ENCODE results near the gene KLK13. TPM values are rescaled to one million over a fixed set of nuclear protein-coding genes. Genes with fewer than 3 reads are reported as not detected.

The KLK13 gene
- total and polyA plus RNA-seq, 2 of the 13 experiments (the other 11 are each of a cell fraction or from before 2014, with no cell fraction given): 0.09 TPM; not detected in 1

DNA sequence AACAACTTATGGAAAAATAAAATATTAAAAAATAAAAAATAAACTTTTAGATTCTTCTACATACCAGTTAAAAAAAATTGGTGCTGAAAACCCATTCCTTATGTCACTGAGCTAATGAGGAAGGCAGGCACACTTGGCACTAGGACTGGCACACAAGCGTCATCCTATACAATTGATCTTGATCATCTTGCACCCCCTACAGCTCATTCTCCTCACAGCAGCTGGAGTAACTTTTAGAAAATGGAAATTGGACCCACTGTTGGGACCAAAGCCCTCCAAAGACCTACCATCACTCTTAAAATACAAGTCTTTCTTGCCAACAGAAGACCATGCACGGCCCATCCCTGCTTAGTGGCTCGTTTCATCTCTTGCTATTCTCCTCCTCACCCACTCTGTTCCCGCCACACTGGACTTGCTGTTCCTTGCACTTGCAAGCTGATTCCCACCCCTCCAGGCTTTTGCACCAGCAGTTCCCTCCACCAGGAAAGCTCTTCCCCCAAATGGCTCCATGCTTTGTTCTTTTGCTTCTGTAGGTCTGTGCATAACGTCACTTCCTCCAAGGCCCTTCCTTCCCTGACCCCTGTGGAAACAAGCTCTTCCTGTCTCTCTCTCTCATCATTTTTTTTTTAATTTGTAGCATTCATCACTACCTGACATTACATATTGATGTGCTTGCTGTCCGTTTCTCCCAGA is 31.7 kb upstream of the KLK13 start (continued):
- TF ChIP-seq ZNF354B (CRISPR knock-in tag; IDR thresholded peaks at IDR 0.05) (no peak), ZNF484 (CRISPR knock-in tag; IDR thresholded peaks at IDR 0.05; ENCODE audit: borderline replicate concordance, low read depth) (no peak), ZNF160 (CRISPR knock-in tag; IDR thresholded peaks at IDR 0.05) (no peak)

DNA sequence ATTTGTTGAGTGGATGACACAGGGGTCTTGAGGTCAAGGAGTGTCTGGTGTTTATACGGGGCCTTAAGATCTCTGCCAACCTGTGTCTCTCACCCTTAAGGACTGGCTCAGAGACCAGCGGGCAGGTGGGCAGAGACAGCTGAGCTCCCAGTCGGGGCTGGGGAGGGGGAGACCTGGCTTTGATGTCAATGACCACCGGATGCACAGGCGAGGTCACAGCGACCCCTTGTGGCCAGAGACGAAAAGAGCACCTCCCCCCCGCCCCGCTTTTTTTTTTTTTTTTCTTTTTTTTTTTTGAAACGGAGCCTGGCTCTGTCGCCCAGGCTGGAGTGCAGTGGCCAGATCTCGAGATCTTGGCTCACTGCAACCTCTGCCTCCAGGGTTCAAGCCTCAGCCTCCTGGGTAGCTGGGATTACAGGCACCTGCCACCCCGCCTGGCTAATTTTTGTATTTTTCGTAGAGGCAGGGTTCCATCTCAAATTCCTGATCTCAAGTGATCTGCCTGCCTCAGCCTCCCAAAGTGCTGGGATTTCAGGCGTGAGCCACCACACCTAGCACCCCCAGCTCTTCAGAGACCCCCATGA is 29.9 kb upstream of the KLK13 start:
- Histone ChIP-seq H3K27me3 (ENCODE audit: control insufficient read depth in 1 of 2, insufficient read depth in 2 of 2, low read length in 2 of 2) (peaks cover 0 to 1% of the 10 kb centered on the region in 2 experiments; a peak in 2 of 5 replicates), H3K79me2 (ENCODE audit: insufficient read depth, low read length) (no peaks in the 10 kb centered on the region), H3K9ac (ENCODE audit: insufficient read depth, low read depth, low read length) (no peak overlapping the region), H4K20me1 (ENCODE audit: insufficient read depth, low read length) (no peaks in the 10 kb centered on the region), H3K9me3 (ENCODE audit: low read length) (no peaks in the 10 kb centered on the region), H3K4me3 (replicated peaks in 1 of 3; ENCODE audit: insufficient read depth in 1 of 3, low read depth in 2 of 3, low read length in 3 of 3) (no peak overlapping the region), H3K4me1 (ENCODE audit: insufficient read depth, low read length) (peaks cover 17% of the 10 kb centered on the region), H2AFZ (ENCODE audit: low read length) (no peak overlapping the region), H3K27ac (ENCODE audit: extremely low read length, insufficient read depth, low read length) (no peak overlapping the region), H3K4me2 (ENCODE audit: low read depth, low read length) (no peak overlapping the region), H3K36me3 (replicated peaks in 1 of 2; ENCODE audit: control insufficient read depth in 1 of 2, insufficient read depth in 2 of 2, low read length in 2 of 2) (peaks cover 0 to 6% of the 10 kb centered on the region in 2 experiments; a peak in 2 of 5 replicates)
- in situ Hi-C loops (cut with HindIII; ENCODE audit: extremely low pct_ligation_motif_present, low pct_unique_long_range_greater_than_20kb): loop anchor here (5.0 to 25.0 kb wide), 2 partner anchors 77 to 157 kb away; partner anchors contain the start of gene KLK10
- FAIRE-seq (no peak), ATAC-seq (no peak), DNase-seq (ENCODE audit: low spot score) (peak; percentile 13)
- BruUV-seq (replicated peaks): no TSS peak
- WGBS (ENCODE audit: low lambda C conversion rate): 30% methylated on average over 14 of the region's 15 CpGs
- ChIA-PET POLR2A (no interaction called here), CTCF (ENCODE audit: low intra/inter-chr PET ratio, low total read pairs) (interaction anchor here (0.9 to 2.1 kb wide), 3 partner anchors 74 to 165 kb away, joined by 3 to 10 read pairs (median 3); no protein-coding TSS in a partner anchor)
- intact Hi-C loops (cut with micrococcal nuclease; ENCODE audit: unreplicated experiment): loop anchor here (1.0 kb wide), 1 partner anchor 73 kb away; no protein-coding TSS in a partner anchor
- peak; percentile 22 for TF ChIP-seq XRCC5 (optimal IDR thresholded peaks at IDR 0.05; ENCODE audit: low read length)
- TF ChIP-seq PRMT3 (CRISPR knock-in tag; IDR thresholded peaks at IDR 0.05; ENCODE audit: borderline replicate concordance, low read depth): no peak
- TF ChIP-seq, protein P1, sequence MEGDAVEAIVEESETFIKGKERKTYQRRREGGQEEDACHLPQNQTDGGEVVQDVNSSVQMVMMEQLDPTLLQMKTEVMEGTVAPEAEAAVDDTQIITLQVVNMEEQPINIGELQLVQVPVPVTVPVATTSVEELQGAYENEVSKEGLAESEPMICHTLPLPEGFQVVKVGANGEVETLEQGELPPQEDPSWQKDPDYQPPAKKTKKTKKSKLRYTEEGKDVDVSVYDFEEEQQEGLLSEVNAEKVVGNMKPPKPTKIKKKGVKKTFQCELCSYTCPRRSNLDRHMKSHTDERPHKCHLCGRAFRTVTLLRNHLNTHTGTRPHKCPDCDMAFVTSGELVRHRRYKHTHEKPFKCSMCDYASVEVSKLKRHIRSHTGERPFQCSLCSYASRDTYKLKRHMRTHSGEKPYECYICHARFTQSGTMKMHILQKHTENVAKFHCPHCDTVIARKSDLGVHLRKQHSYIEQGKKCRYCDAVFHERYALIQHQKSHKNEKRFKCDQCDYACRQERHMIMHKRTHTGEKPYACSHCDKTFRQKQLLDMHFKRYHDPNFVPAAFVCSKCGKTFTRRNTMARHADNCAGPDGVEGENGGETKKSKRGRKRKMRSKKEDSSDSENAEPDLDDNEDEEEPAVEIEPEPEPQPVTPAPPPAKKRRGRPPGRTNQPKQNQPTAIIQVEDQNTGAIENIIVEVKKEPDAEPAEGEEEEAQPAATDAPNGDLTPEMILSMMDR (CRISPR knock-in tag; IDR thresholded peaks at IDR 0.05): peak; percentile 71
- TF ChIP-seq ZNF383 (CRISPR knock-in tag; IDR thresholded peaks at IDR 0.05; ENCODE audit: borderline replicate concordance): no peak
- TF ChIP-seq RAD21 (CRISPR knock-in tag; IDR thresholded peaks at IDR 0.05): peak; percentile 48; the same call in 1 of the 2 replicates
- peak; percentile 75 for TF ChIP-seq PTBP1 (IDR thresholded peaks at IDR 0.05; ENCODE audit: low read depth, low read length, poor library complexity, severe bottlenecking)
- no peak for TF ChIP-seq ZNF749 (CRISPR knock-in tag; IDR thresholded peaks at IDR 0.05; ENCODE audit: borderline replicate concordance)
- TF ChIP-seq MAZ (IDR thresholded peaks at IDR 0.05; ENCODE audit: borderline replicate concordance, low read depth, low read length): peak; percentile 47; the same call in 1 of the 2 replicates
- no peak for TF ChIP-seq MAZ (CRISPR knock-in tag; IDR thresholded peaks at IDR 0.05; ENCODE audit: low read depth)
- TF ChIP-seq, protein P2, sequence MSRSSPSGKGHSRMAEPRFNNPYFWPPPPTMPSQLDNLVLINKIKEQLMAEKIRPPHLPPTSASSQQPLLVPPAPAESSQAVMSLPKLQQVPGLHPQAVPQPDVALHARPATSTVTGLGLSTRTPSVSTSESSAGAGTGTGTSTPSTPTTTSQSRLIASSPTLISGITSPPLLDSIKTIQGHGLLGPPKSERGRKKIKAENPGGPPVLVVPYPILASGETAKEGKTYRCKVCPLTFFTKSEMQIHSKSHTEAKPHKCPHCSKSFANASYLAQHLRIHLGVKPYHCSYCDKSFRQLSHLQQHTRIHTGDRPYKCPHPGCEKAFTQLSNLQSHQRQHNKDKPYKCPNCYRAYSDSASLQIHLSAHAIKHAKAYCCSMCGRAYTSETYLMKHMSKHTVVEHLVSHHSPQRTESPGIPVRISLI (CRISPR knock-in tag; IDR thresholded peaks at IDR 0.05; ENCODE audit: borderline replicate concordance): peak; percentile 96
- TF ChIP-seq, protein P3, sequence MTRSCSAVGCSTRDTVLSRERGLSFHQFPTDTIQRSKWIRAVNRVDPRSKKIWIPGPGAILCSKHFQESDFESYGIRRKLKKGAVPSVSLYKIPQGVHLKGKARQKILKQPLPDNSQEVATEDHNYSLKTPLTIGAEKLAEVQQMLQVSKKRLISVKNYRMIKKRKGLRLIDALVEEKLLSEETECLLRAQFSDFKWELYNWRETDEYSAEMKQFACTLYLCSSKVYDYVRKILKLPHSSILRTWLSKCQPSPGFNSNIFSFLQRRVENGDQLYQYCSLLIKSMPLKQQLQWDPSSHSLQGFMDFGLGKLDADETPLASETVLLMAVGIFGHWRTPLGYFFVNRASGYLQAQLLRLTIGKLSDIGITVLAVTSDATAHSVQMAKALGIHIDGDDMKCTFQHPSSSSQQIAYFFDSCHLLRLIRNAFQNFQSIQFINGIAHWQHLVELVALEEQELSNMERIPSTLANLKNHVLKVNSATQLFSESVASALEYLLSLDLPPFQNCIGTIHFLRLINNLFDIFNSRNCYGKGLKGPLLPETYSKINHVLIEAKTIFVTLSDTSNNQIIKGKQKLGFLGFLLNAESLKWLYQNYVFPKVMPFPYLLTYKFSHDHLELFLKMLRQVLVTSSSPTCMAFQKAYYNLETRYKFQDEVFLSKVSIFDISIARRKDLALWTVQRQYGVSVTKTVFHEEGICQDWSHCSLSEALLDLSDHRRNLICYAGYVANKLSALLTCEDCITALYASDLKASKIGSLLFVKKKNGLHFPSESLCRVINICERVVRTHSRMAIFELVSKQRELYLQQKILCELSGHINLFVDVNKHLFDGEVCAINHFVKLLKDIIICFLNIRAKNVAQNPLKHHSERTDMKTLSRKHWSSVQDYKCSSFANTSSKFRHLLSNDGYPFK (CRISPR knock-in tag; IDR thresholded peaks at IDR 0.05; ENCODE audit: borderline replicate concordance): no peak
- TF ChIP-seq ZNF605 (CRISPR knock-in tag; IDR thresholded peaks at IDR 0.05): no peak
